Activated CD4-positive, alpha-beta memory T cell treated with anti-CD3 and anti-CD28 coated beads for 36 hours (primary cell): ENCODE data around the gene GATA1. TPM values are rescaled to one million over a fixed set of nuclear protein-coding genes. Genes with fewer than 3 reads are reported as not detected.

ENCODE experiments used
- CTCF ChIA-PET: fragments of 350-600 bp; sonication (Branson Sonifier 250); formaldehyde crosslinking; loops from one replicate; lab custom pipeline; 2021; ENCODE audit warnings: antibody characterized with exemption, inconsistent platforms; lab: Charles Lee
- POLR2A ChIA-PET: fragments of 350-600 bp; sonication (Branson Sonifier 250); formaldehyde crosslinking; loops from one replicate; lab custom pipeline; 2021; ENCODE audit warnings: antibody characterized with exemption; lab: Charles Lee
- DNase-seq: peaks from one replicate; pipeline ENCODE4 v3.0.0-alpha.2; 2020
- H3K27ac Mint-ChIP-seq: one replicate; pipeline ENCODE4 v1.8.0; 2021; ENCODE audit warnings: mixed read lengths
- H3K27me3 Mint-ChIP-seq: one replicate; pipeline ENCODE4 v1.8.0; 2021; ENCODE audit warnings: mixed read lengths
- H3K36me3 Mint-ChIP-seq: one replicate; pipeline ENCODE4 v1.8.0; 2021; ENCODE audit warnings: mixed read lengths
- H3K4me1 Mint-ChIP-seq: one replicate; pipeline ENCODE4 v1.8.0; 2021; ENCODE audit warnings: low read depth, mixed read lengths
- H3K4me3 Mint-ChIP-seq: one replicate; pipeline ENCODE4 v1.8.0; 2021; ENCODE audit warnings: mild to moderate bottlenecking, mixed read lengths
- H3K9me3 Mint-ChIP-seq: one replicate; pipeline ENCODE4 v1.8.0; 2021; ENCODE audit warnings: mixed read lengths
- intact Hi-C: fragments of 100-400 bp; cut with micrococcal nuclease; formaldehyde crosslinking; loops from one replicate; pipeline ENCODE4 v1.15.1; 2023
- total RNA-seq, 2 experiments: library from RNA; stranded (reverse); gene quantifications; one replicate each; pipeline ENCODE4 v1.2.3, GENCODE V29; 2021

Gene GATA1
- total RNA-seq, 2 experiments from 2014 or later: not detected

DNA sequence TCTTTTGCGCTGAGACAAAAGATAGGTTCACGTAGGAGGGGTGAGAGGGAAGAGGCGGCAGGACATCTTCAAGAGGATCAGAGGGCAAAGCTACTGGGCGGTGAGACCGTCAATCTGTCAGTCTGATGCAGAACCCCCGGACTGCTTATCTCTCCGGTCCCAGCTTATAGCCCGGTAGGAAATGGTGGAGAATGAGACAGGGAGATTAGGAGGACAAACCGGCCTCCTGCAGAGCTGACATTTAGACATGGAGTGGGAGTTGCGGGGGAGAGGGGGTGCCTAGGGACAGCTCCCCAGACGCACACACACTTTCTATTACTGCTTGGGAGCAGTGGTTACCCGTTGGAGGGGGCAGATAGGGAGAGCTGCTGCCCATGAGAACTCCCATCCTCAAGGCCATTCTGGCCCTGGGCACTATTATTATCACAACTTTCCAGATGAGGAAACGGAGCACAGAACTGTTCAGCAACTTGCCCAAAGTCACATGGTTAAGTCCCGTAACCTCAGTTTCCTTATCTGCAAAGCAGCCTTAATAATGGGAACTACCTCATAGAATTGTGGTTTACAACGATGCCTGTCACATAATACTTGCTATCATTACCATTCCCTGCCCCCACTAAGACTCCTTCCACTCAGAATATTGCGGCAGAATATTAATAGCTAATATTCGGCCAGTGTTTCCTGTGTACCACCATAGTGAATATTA is 14.3 kb downstream of the GATA1 start:
- Mint-ChIP-seq H3K9me3 (no peaks in the 10 kb centered on the region), H3K27me3 (no peaks in the 10 kb centered on the region), H3K4me3 (peak overlapping the region; percentile 95), H3K4me1 (peaks cover 14% of the 10 kb centered on the region), H3K36me3 (peaks cover 5% of the 10 kb centered on the region), H3K27ac (peak overlapping the region; percentile 99)
- intact Hi-C loops: loop anchor here (1.0 to 10.0 kb wide), 8 partner anchors 63 to 364 kb away; partner anchors contain the start of genes MAGIX, OTUD5, PIM2 and PQBP1
- no peak for DNase-seq
- ChIA-PET CTCF (interaction anchor here (0.9 to 1.5 kb wide), 2 partner anchors 153 to 169 kb away, joined by 3 read pairs; no protein-coding TSS in a partner anchor), POLR2A (interaction anchor here (1.6 kb wide), 1 partner anchor 88 kb away, joined by 4 read pairs; no protein-coding TSS in a partner anchor)

DNA sequence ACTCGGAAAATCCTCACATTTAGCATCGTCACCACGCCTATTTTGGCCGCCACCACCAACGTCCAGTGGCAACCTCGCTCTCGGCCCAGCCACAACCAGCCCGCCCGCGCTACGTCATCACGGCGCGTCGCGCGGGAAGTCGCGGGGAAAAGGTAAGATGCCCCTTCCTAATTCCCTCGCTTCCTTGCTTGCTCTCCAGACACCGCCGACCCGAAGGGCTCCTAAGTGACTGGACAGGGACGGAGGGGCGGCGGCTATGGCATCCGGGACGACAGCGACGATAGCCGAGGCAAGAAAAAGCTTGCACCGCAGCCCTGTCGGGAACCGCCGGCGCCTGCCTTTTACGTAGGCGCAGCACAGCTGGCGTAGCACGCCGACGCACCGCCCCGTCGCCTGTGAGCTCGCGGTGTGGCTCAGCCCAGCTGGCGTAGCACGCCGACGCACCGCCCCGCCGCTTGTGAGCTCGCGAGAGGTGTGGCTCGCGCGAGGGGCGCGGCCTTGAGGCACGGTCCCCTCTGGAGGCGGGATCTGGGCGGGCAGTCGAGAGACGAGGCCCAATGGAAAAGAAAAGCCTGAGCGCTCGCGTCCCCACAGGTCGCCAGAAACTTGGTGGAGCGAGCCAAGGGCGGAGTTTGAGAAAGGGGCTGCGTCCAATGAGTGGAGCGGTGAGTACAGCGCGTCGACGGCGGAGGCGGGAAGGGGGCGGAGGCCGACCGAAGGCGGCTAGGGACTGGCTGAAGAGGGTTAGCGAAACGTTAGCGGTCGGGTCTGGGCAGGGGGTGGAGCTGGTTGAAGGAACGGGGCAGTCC is 15.1 kb downstream of the GATA1 start, which contains the start of gene HDAC6:
TSS of gene HDAC6 (plus strand) at position 788 of the 809 bp plus-strand sequence. CDS start 626 bp downstream, outside the sequence.
- ChIA-PET CTCF (interaction anchor here (1.0 to 1.5 kb wide), 2 partner anchors 153 to 170 kb away, joined by 3 read pairs; no protein-coding TSS in a partner anchor), POLR2A (interaction anchor here (0.6 to 1.6 kb wide), 4 partner anchors 64 to 125 kb away, joined by 3 to 4 read pairs (median 4); partner anchors contain the start of gene SUV39H1)
- peaks cover 16% of the 10 kb centered on the region for H3K4me1 Mint-ChIP-seq
- peak; percentile 97 for DNase-seq
- H3K27ac Mint-ChIP-seq: peak within 1 kb of the TSS; percentile 99
- peaks cover 5% of the 10 kb centered on the region for H3K36me3 Mint-ChIP-seq
- H3K9me3 Mint-ChIP-seq: no peaks in the 10 kb centered on the region
- H3K27me3 Mint-ChIP-seq: no peaks in the 10 kb centered on the region
- peak within 1 kb of the TSS; percentile 95 for H3K4me3 Mint-ChIP-seq
- intact Hi-C loops: loop anchor here (1.0 to 10.0 kb wide), 9 partner anchors 64 to 363 kb away; partner anchors contain the start of genes MAGIX, OTUD5, PIM2 and PQBP1

DNA sequence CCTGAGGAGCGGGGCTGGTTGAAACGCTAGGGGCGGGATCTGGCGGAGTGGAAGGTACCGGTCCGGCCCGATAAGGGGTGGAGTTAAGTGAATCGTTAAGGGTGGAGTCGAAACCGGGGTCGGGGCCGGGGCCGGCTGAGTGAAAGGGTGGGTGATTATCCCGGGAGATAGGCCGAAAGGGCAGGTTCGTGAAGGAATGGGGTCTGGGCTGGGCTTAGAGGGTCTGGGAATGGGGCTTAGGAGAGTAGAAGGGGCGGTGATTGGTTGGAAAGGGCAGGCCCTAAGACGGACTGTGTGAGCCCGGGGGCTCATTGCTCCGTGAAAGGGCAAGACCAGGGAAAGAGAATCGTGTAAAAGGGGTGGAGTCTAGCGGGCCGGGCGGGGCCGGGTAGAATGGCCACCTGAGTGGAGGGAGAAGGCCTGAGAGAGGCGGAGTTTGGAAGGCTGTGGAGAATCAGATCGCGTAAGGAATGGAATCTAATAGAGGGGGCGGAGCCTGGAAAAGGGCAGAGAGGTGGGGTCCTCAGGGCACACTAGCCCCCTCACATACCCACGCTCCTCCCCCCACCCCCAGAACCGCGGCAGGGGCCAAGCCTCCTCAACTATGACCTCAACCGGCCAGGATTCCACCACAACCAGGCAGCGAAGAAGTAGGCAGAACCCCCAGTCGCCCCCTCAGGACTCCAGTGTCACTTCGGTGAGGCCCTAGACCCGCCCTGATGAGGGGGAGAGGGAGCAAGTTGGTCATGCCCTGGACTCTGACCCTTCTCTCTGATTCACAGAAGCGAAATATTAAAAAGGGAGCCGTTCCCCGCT is 15.9 kb downstream of the GATA1 start:
- intact Hi-C loops: loop anchor here (1.0 to 10.0 kb wide), 7 partner anchors 65 to 363 kb away; partner anchors contain the start of genes MAGIX, OTUD5, PIM2 and PQBP1
- ChIA-PET CTCF (interaction anchor here (1.0 kb wide), 1 partner anchor 154 kb away, joined by 3 read pairs; no protein-coding TSS in a partner anchor), POLR2A (interaction anchor here (0.6 to 1.1 kb wide), 2 partner anchors 106 to 126 kb away, joined by 3 to 4 read pairs; partner anchors contain the start of gene SUV39H1)

DNA sequence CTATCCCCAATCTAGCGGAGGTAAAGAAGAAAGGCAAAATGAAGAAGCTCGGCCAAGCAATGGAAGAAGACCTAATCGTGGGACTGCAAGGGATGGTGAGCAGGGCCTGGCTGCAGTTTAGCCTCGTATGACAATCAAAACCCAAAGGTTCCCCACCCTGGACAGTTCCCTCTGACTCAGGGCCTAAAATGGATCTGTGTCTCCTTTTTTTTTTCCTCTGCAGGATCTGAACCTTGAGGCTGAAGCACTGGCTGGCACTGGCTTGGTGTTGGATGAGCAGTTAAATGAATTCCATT is 16.5 kb downstream of the GATA1 start:
- intact Hi-C loops: loop anchor here (1.0 to 10.0 kb wide), 7 partner anchors 66 to 362 kb away; partner anchors contain the start of genes MAGIX, OTUD5, PIM2 and PQBP1
- H3K4me3 Mint-ChIP-seq: peak overlapping the region; percentile 95
- H3K36me3 Mint-ChIP-seq: peaks cover 5% of the 10 kb centered on the region
- H3K9me3 Mint-ChIP-seq: no peaks in the 10 kb centered on the region
- H3K27me3 Mint-ChIP-seq: no peaks in the 10 kb centered on the region
- CTCF ChIA-PET: no interaction called here
- peaks cover 16% of the 10 kb centered on the region for H3K4me1 Mint-ChIP-seq
- no peak for DNase-seq
- POLR2A ChIA-PET: no interaction called here
- H3K27ac Mint-ChIP-seq: peak overlapping the region; percentile 99

More for the DNA sequence above, 15.9 kb downstream of the GATA1 start:
- Mint-ChIP-seq H3K4me3 (peak overlapping the region; percentile 95), H3K9me3 (no peaks in the 10 kb centered on the region), H3K27ac (peak overlapping the region; percentile 99), H3K27me3 (no peaks in the 10 kb centered on the region), H3K36me3 (peaks cover 5% of the 10 kb centered on the region), H3K4me1 (peaks cover 16% of the 10 kb centered on the region)
- DNase-seq: peak; percentile 84

DNA sequence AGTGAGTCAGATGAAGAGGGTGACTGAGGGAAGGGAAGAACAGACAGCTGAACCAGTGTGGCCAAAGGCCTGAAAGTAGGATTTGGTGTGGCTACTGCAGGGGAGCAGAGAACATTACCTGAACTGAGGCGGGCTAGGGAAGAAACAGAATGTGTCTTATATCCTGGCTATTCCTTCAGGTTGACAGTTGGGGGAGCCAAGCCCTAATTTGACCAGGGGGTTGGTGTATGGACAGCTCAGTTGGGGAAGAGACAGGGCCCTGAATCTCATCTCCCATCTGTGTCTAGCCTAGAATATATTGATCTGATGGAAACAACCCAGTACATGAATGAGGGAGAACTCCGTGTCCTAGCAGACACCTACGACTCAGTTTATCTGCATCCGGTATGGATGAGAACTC is 19.7 kb downstream of the GATA1 start:
- peak overlapping the region; percentile 4 for H3K27ac Mint-ChIP-seq
- ChIA-PET CTCF (no interaction called here), POLR2A (no interaction called here)
- no peaks in the 10 kb centered on the region for H3K9me3 Mint-ChIP-seq
- no peak for DNase-seq
- intact Hi-C loops: loop anchor here (10.0 kb wide), 2 partner anchors 89 to 359 kb away; partner anchors contain the start of genes MAGIX, PQBP1 and TIMM17B
- peaks cover 10% of the 10 kb centered on the region for H3K4me1 Mint-ChIP-seq
- H3K4me3 Mint-ChIP-seq: no peak overlapping the region
- H3K36me3 Mint-ChIP-seq: peaks cover 5% of the 10 kb centered on the region
- no peaks in the 10 kb centered on the region for H3K27me3 Mint-ChIP-seq

DNA sequence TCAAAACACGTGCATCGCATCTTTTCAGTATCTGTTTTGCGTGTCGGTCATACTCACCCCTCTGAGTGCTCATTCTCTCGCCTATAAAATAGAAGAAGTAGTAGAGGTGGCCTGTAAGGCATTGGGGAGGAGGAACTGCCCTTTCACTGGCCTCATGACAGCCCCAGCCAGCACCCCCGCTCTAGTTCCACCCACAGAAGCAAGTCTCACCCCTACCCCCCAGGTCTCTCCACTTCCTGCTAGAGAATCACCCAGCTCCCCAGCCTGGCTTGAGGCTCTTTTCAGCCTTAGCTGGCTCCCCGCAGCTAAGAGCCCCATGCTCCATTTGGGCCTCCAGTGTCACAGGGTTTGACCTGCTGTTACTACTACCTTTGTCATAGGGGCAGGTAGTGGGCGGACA is 27.3 kb downstream of the GATA1 start:
- Mint-ChIP-seq H3K9me3 (no peaks in the 10 kb centered on the region), H3K27ac (no peak overlapping the region), H3K4me1 (no peaks in the 10 kb centered on the region), H3K27me3 (no peaks in the 10 kb centered on the region), H3K36me3 (peaks cover 8% of the 10 kb centered on the region), H3K4me3 (no peak overlapping the region)
- CTCF ChIA-PET: no interaction called here
- no peak for DNase-seq
- POLR2A ChIA-PET: no interaction called here
- intact Hi-C loops: no loop called here

DNA sequence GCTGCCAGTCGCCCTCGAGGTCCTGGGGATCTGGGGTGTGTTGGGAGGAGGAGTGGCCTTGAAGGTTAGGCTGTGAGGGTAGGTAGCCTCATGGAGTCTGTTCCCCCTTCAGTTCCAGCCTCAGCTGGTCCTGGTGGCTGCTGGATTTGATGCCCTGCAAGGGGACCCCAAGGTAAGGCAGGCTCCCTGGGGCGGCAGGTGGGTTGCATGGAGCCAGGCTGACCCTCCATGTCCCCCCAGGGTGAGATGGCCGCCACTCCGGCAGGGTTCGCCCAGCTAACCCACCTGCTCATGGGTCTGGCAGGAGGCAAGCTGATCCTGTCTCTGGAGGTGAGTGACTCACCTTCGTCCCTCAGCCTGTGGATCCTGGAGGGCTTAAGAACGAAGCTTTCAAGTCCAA is 28.3 kb downstream of the GATA1 start:
- intact Hi-C loops: no loop called here
- Mint-ChIP-seq H3K9me3 (no peaks in the 10 kb centered on the region), H3K4me1 (no peaks in the 10 kb centered on the region), H3K27ac (no peak overlapping the region), H3K4me3 (no peak overlapping the region), H3K27me3 (no peaks in the 10 kb centered on the region), H3K36me3 (peaks cover 15% of the 10 kb centered on the region)
- ChIA-PET POLR2A (no interaction called here), CTCF (no interaction called here)
- no peak for DNase-seq

DNA sequence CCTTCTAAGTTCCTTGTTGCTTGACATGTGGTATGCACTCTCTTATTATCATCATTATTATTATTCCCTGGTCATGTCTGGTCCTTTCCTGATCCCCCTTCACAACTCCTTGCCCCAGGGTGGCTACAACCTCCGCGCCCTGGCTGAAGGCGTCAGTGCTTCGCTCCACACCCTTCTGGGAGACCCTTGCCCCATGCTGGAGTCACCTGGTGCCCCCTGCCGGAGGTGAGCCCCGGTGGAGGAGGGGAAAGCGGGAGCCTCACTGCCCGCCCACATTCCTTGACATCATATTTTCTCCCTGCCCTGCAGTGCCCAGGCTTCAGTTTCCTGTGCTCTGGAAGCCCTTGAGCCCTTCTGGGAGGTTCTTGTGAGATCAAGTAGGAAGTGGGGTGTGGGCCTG is 28.9 kb downstream of the GATA1 start:
- Mint-ChIP-seq H3K27me3 (no peaks in the 10 kb centered on the region), H3K27ac (no peak overlapping the region), H3K4me1 (no peaks in the 10 kb centered on the region), H3K36me3 (peaks cover 19% of the 10 kb centered on the region), H3K4me3 (no peak overlapping the region), H3K9me3 (no peaks in the 10 kb centered on the region)
- ChIA-PET CTCF (no interaction called here), POLR2A (no interaction called here)
- intact Hi-C loops: no loop called here
- DNase-seq: no peak

DNA sequence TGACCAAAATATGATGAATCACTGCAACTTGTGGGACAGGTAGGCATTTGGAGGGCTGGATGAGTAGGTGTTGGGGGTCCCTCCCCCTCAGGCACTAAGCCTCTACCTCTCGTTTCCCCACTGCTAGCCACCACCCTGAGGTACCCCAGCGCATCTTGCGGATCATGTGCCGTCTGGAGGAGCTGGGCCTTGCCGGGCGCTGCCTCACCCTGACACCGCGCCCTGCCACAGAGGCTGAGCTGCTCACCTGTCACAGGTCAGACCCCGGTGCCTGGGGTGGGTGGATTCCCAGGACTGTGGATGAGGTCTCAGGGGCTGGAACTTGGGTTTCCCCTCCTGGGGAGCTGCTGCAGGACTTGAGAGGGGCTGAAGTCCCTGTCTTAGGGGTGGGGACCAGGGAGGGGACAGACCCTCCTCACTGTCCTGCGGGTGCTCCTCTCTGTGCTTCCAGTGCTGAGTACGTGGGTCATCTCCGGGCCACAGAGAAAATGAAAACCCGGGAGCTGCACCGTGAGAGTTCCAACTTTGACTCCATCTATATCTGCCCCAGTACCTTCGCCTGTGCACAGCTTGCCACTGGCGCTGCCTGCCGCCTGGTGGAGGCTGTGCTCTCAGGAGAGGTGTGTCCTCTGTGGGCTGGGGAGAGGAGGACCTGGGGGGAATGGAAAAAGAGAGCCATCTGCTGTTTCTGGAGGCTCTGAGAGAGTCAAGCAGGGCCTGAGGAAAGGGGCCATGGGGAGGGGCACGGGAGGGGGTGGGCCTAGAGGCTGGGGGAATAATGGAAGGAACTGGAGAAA is 29.8 kb downstream of the GATA1 start:
- intact Hi-C loops: no loop called here
- Mint-ChIP-seq H3K4me3 (no peak overlapping the region), H3K4me1 (no peaks in the 10 kb centered on the region), H3K27ac (no peak overlapping the region), H3K36me3 (peaks cover 19% of the 10 kb centered on the region), H3K9me3 (no peaks in the 10 kb centered on the region), H3K27me3 (no peaks in the 10 kb centered on the region)
- CTCF ChIA-PET: no interaction called here
- DNase-seq: no peak
- POLR2A ChIA-PET: no interaction called here

DNA sequence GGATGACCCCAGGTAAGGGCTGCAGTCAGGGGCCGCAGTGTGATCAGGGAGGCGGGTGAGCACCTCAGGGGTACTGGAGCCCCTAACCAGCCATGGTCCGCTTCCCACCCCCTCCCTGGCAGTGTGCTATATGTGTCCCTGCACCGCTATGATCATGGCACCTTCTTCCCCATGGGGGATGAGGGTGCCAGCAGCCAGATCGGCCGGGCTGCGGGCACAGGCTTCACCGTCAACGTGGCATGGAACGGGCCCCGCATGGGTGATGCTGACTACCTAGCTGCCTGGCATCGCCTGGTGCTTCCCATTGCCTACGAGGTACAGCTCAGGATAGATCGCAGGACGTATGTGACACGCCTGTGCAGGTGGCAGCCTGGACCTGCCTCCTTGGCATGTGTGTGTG is 31.7 kb downstream of the GATA1 start:
- no peaks in the 10 kb centered on the region for H3K9me3 Mint-ChIP-seq
- DNase-seq: no peak
- no peak overlapping the region for H3K27ac Mint-ChIP-seq
- no peaks in the 10 kb centered on the region for H3K27me3 Mint-ChIP-seq
- CTCF ChIA-PET: no interaction called here
- H3K4me1 Mint-ChIP-seq: no peaks in the 10 kb centered on the region
- H3K4me3 Mint-ChIP-seq: no peak overlapping the region
- POLR2A ChIA-PET: no interaction called here
- H3K36me3 Mint-ChIP-seq: peaks cover 17% of the 10 kb centered on the region
- intact Hi-C loops: no loop called here

DNA sequence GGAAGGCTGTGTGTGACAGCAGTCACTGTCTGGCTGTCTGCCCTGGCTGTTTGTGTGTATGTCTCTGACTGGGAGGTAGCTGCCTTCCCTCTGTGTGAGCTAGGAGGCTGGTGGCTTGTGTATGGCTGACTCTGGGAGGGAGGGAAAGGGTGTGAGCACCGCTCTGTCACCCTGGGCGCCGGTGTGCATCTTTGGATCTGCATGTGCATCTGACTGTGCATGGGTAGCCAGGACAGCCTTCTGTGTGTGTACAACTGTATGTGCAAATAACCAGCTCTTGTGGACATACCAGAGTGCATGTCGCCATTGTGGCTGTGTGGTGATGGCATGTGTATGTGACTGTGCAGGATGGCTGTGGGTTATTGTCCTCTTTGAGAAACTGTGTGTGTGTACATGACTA is 32.5 kb downstream of the GATA1 start:
- Mint-ChIP-seq H3K36me3 (peaks cover 21% of the 10 kb centered on the region), H3K4me3 (no peak overlapping the region), H3K27me3 (no peaks in the 10 kb centered on the region), H3K4me1 (no peaks in the 10 kb centered on the region), H3K9me3 (no peaks in the 10 kb centered on the region), H3K27ac (no peak overlapping the region)
- POLR2A ChIA-PET: no interaction called here
- CTCF ChIA-PET: no interaction called here
- no peak for DNase-seq
- intact Hi-C loops: no loop called here
